HL-60 (cell line): ENCODE results near the gene NEURL2.

Experiments
- CTCF ChIP-seq: IDR thresholded peaks from one replicate; pipeline ENCODE4 v1.5.1; 2011; ENCODE audit warnings: low read length, control low read depth, inconsistent platforms; ENCODE audit not compliant: insufficient read depth
- GABPA ChIP-seq: IDR thresholded peaks from 2 replicates; pipeline ENCODE4 v1.6.1; 2012; ENCODE audit warnings: low read depth
- POLR2AphosphoS5 ChIP-seq: IDR thresholded peaks from 2 replicates; pipeline ENCODE4 v1.6.1; 2012; ENCODE audit warnings: low read depth
- REST ChIP-seq: IDR thresholded peaks from 2 replicates; pipeline ENCODE4 v1.6.1; 2012; ENCODE audit warnings: low read depth; ENCODE audit not compliant: insufficient replicate concordance
- SPI1 ChIP-seq: IDR thresholded peaks from 2 replicates; pipeline ENCODE4 v1.6.1; 2012; ENCODE audit warnings: low read depth, mild to moderate bottlenecking, borderline replicate concordance

- TF ChIP-seq CTCF (no peak), SPI1 (no peak), GABPA (no peak), REST (no peak), POLR2AphosphoS5 (no peak)
These were observed 47.5 kb downstream of the NEURL2 start for GRCh38 chr20:45843506-45843905.
